ENCODE data around the gene PRRX2.

Gene PRRX2

GRCh38 chr9:129692534-129692933, 27.1 kb downstream of the PRRX2 start (continued):
- TF ChIP-seq, protein P1, sequence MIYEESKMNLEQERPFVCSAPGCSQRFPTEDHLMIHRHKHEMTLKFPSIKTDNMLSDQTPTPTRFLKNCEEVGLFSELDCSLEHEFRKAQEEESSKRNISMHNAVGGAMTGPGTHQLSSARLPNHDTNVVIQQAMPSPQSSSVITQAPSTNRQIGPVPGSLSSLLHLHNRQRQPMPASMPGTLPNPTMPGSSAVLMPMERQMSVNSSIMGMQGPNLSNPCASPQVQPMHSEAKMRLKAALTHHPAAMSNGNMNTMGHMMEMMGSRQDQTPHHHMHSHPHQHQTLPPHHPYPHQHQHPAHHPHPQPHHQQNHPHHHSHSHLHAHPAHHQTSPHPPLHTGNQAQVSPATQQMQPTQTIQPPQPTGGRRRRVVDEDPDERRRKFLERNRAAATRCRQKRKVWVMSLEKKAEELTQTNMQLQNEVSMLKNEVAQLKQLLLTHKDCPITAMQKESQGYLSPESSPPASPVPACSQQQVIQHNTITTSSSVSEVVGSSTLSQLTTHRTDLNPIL (CRISPR knock-in tag; IDR thresholded peaks at IDR 0.05; ENCODE audit: low read depth), result no peak
- TF ChIP-seq, protein P2, sequence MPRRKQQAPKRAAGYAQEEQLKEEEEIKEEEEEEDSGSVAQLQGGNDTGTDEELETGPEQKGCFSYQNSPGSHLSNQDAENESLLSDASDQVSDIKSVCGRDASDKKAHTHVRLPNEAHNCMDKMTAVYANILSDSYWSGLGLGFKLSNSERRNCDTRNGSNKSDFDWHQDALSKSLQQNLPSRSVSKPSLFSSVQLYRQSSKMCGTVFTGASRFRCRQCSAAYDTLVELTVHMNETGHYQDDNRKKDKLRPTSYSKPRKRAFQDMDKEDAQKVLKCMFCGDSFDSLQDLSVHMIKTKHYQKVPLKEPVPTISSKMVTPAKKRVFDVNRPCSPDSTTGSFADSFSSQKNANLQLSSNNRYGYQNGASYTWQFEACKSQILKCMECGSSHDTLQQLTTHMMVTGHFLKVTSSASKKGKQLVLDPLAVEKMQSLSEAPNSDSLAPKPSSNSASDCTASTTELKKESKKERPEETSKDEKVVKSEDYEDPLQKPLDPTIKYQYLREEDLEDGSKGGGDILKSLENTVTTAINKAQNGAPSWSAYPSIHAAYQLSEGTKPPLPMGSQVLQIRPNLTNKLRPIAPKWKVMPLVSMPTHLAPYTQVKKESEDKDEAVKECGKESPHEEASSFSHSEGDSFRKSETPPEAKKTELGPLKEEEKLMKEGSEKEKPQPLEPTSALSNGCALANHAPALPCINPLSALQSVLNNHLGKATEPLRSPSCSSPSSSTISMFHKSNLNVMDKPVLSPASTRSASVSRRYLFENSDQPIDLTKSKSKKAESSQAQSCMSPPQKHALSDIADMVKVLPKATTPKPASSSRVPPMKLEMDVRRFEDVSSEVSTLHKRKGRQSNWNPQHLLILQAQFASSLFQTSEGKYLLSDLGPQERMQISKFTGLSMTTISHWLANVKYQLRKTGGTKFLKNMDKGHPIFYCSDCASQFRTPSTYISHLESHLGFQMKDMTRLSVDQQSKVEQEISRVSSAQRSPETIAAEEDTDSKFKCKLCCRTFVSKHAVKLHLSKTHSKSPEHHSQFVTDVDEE (CRISPR knock-in tag; IDR thresholded peaks at IDR 0.05), result no peak
- TF ChIP-seq ESRRG (CRISPR knock-in tag; IDR thresholded peaks at IDR 0.05), result no peak
- no peak for TF ChIP-seq ZFP3 (CRISPR knock-in tag; IDR thresholded peaks at IDR 0.05)
- no peak for TF ChIP-seq ZFP30 (CRISPR knock-in tag; IDR thresholded peaks at IDR 0.05)

DNA sequence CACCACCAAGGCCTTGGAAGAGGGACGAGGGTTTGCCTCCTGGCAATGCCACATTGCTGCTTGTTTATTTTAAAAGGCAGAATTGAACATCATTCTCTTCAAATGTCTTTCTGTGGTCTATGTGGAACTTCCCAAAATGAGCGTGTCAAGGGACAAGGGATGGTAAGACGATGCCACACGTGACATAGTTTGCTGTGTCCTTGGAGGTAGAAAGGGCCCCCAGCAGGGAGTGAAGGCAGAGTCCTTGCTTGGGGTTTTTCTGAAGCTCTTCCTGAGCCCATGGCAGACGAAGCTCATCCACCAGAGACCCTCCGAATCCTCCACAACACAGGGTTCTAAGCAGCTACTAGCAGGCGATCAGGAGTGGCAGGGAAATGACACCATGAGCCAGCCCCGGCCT, 28.3 kb downstream of the PRRX2 start:
- TF ChIP-seq TOX (CRISPR knock-in tag; IDR thresholded peaks at IDR 0.05; ENCODE audit: borderline replicate concordance) (no peak), BACH2 (CRISPR knock-in tag; IDR thresholded peaks at IDR 0.05; ENCODE audit: borderline replicate concordance) (no peak), SNAI2 (CRISPR knock-in tag; IDR thresholded peaks at IDR 0.05) (no peak), ZFP3 (CRISPR knock-in tag; IDR thresholded peaks at IDR 0.05) (no peak), ZNF70 (CRISPR knock-in tag; IDR thresholded peaks at IDR 0.05) (no peak), ARNTL (CRISPR knock-in tag; IDR thresholded peaks at IDR 0.05; ENCODE audit: borderline replicate concordance, low read depth) (no peak), ZNF8 (CRISPR knock-in tag; IDR thresholded peaks at IDR 0.05) (no peak), CSDC2 (CRISPR knock-in tag; IDR thresholded peaks at IDR 0.05) (no peak), PPARA (CRISPR knock-in tag; IDR thresholded peaks at IDR 0.05; ENCODE audit: borderline replicate concordance) (no peak), PATZ1 (CRISPR knock-in tag; IDR thresholded peaks at IDR 0.05; ENCODE audit: borderline replicate concordance) (no peak), OSR1 (CRISPR knock-in tag; IDR thresholded peaks at IDR 0.05) (no peak), RARB (CRISPR knock-in tag; IDR thresholded peaks at IDR 0.05) (no peak)
- TF ChIP-seq, protein P3, sequence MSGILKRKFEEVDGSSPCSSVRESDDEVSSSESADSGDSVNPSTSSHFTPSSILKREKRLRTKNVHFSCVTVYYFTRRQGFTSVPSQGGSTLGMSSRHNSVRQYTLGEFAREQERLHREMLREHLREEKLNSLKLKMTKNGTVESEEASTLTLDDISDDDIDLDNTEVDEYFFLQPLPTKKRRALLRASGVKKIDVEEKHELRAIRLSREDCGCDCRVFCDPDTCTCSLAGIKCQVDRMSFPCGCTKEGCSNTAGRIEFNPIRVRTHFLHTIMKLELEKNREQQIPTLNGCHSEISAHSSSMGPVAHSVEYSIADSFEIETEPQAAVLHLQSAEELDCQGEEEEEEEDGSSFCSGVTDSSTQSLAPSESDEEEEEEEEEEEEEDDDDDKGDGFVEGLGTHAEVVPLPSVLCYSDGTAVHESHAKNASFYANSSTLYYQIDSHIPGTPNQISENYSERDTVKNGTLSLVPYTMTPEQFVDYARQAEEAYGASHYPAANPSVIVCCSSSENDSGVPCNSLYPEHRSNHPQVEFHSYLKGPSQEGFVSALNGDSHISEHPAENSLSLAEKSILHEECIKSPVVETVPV (CRISPR knock-in tag; IDR thresholded peaks at IDR 0.05), result no peak
- ATAC-seq, result no peak

DNA sequence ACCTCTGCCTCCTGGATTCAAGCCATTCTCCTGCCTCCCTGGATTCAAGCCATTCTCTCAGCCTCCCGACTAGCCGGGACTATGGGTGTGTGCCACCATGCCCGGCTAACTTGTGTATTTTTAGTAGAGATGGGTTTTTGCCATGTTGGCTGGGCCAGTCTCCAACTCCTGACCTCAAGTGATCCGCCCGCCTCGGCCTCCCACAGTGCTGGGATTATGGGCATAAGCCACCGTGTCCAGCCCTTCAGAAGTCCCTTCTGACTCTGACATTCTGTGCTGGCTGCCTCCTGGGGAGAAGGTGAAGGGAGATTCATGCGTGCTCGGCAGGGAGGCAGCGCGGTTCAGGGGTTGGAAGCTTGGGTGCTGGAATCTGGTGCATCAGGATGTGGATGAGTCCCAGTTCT, 28.8 kb downstream of the PRRX2 start:
- no peak for ATAC-seq
- no peak for TF ChIP-seq ZFP30 (CRISPR knock-in tag; IDR thresholded peaks at IDR 0.05)
- TF ChIP-seq ZFP3 (CRISPR knock-in tag; IDR thresholded peaks at IDR 0.05), result no peak
- no peak for TF ChIP-seq TCF4 (CRISPR knock-in tag; IDR thresholded peaks at IDR 0.05; ENCODE audit: borderline replicate concordance)
- no peak for TF ChIP-seq TOX (CRISPR knock-in tag; IDR thresholded peaks at IDR 0.05; ENCODE audit: borderline replicate concordance)
- TF ChIP-seq SNAI2 (CRISPR knock-in tag; IDR thresholded peaks at IDR 0.05), result no peak
- no peak for TF ChIP-seq ARNTL (CRISPR knock-in tag; IDR thresholded peaks at IDR 0.05; ENCODE audit: borderline replicate concordance, low read depth)
- no peak for TF ChIP-seq ZNF8 (CRISPR knock-in tag; IDR thresholded peaks at IDR 0.05)
- no peak for TF ChIP-seq ESRRG (CRISPR knock-in tag; IDR thresholded peaks at IDR 0.05)
- TF ChIP-seq ISL1 (CRISPR knock-in tag; IDR thresholded peaks at IDR 0.05), result no peak
- TF ChIP-seq RARB (CRISPR knock-in tag; IDR thresholded peaks at IDR 0.05), result no peak
- TF ChIP-seq, protein P1 (CRISPR knock-in tag; IDR thresholded peaks at IDR 0.05; ENCODE audit: low read depth), result no peak
- no peak for TF ChIP-seq ZNF70 (CRISPR knock-in tag; IDR thresholded peaks at IDR 0.05)
- no peak for TF ChIP-seq BACH2 (CRISPR knock-in tag; IDR thresholded peaks at IDR 0.05; ENCODE audit: borderline replicate concordance)
- no peak for TF ChIP-seq POU6F1 (CRISPR knock-in tag; IDR thresholded peaks at IDR 0.05; ENCODE audit: borderline replicate concordance, low read depth)
- TF ChIP-seq, protein P2 (CRISPR knock-in tag; IDR thresholded peaks at IDR 0.05), result no peak
- no peak for TF ChIP-seq CSDC2 (CRISPR knock-in tag; IDR thresholded peaks at IDR 0.05)
- TF ChIP-seq, protein P3 (CRISPR knock-in tag; IDR thresholded peaks at IDR 0.05), result no peak
